Measurements from ENCODE around the gene UBE2E2. TPM values are rescaled to one million over a fixed set of nuclear protein-coding genes. Genes with fewer than 3 reads are reported as not detected.

The UBE2E2 gene
- 10 to 100 TPM in 1 of 3 donors, 1 to 10 TPM in 2; 4.8 to 24.4 (median 8.9) TPM for total RNA-seq
- long read RNA-seq, donor 1, partial matches to known transcripts: 3 of 5 reads
- long read RNA-seq, donor 1, other reads (novel, unspliced or antisense): 1 of 5 reads
- long read RNA-seq, donor 2: 0 reads

DNA sequence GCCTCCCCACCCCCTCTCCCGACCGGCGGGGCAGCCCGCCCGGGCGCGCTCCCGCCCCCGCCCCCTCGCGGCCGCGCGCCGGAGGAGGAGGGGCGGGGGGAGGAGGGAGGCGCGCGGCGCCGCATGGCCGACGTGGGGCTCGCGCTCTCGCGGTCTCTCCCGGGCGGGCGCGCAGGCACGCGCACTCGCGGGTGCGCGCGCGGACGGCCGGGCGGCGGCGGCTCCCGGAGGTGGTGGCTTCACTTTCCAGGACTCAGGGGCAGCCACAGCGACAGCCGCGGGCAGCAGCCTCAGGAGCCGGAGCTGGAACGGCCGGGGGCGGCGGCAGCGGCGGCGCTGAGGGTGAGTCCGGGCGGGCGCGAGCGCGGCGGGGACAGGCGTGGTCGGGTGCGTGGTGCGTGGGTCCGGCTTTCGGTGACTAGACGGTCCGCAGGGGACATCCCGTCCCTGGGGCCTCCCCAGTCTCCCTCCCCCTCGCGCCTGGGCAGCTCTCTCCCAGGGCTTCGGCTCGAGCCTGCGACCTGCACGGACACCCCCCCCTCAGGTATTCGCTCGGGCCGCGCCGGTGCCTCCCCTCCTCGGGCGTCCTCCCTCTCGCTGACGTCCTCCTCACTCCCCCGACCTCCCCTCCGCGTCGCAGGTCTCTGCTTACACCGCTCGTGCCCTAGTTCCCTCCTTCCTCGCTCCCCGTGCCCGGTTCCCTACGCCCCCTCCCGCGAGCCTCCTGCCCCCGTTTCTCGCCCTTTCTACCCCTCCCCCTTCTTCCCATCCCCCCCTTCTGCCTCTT lies at the start of gene UBE2E2:
TSS of gene UBE2E2 (plus strand) at position 407 of the 787 bp plus-strand sequence.
- Histone ChIP-seq H3K9me3 (no peaks in the 10 kb centered on the region), H3K4me3 (peak within 1 kb of the TSS; percentile 65), H3K36me3 (ENCODE audit: low read depth) (no peaks in the 10 kb centered on the region), H3K4me1 (ENCODE audit: low read depth) (no peaks in the 10 kb centered on the region)
- DNase-seq (peak; percentile 68 to 80 (median 77)), ATAC-seq (peak; percentile 93)
- TF ChIP-seq, protein P1, sequence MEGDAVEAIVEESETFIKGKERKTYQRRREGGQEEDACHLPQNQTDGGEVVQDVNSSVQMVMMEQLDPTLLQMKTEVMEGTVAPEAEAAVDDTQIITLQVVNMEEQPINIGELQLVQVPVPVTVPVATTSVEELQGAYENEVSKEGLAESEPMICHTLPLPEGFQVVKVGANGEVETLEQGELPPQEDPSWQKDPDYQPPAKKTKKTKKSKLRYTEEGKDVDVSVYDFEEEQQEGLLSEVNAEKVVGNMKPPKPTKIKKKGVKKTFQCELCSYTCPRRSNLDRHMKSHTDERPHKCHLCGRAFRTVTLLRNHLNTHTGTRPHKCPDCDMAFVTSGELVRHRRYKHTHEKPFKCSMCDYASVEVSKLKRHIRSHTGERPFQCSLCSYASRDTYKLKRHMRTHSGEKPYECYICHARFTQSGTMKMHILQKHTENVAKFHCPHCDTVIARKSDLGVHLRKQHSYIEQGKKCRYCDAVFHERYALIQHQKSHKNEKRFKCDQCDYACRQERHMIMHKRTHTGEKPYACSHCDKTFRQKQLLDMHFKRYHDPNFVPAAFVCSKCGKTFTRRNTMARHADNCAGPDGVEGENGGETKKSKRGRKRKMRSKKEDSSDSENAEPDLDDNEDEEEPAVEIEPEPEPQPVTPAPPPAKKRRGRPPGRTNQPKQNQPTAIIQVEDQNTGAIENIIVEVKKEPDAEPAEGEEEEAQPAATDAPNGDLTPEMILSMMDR (IDR thresholded peaks at IDR 0.05): no peak
- intact Hi-C loops (cut with DNase I, micrococcal nuclease): no loop called here

DNA sequence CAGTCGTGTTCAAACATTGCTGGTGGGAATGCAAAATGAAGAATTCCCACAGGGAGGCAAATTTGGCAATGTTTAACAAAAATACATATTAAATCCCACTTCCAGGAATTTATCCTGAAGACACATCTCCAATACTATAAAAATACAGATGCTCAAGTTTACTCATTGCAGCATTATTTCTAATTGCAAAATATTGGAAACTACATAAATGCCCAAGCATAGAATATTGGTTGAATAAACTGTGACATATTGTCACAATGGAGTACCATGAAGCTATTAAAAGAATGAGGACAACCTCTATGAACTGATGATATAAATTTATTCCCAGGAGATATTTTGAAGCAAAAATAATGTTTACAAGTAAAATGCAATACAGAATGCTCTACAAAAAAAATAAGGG lies 49.7 kb upstream of the UBE2E2 start:
- intact Hi-C loops (cut with DNase I, micrococcal nuclease): no loop called here
- ATAC-seq: no peak
- TF ChIP-seq, protein P1 (IDR thresholded peaks at IDR 0.05): no peak

DNA sequence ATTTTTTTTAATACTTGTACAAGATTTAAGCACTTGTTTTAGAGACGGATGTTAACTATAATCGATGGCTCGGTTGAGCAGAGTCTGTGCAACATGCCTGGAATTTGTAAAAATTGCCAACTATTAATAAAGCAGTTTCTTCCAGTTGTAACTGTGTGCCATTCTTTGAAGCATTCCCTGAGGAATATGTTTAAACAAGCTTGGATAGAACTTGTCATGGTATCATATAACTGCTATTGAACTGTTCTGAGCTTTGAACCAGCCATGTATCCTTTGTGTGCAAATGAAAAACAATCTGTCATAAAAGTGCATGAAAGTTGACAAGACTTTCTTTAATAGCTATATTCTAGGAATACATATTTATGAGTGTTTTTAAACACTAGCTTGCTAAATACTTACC lies 45.8 kb upstream of the UBE2E2 start:
- no peak for DNase-seq
- intact Hi-C loops (cut with DNase I, micrococcal nuclease): no loop called here
- H3K4me1 ChIP-seq (ENCODE audit: low read depth): no peaks in the 10 kb centered on the region

More for the DNA sequence above, 49.7 kb upstream of the UBE2E2 start:
- H3K4me1 ChIP-seq (ENCODE audit: low read depth): no peaks in the 10 kb centered on the region
- no peaks in the 10 kb centered on the region for H3K9me3 ChIP-seq
- DNase-seq: no peak
- H3K4me3 ChIP-seq: no peak overlapping the region
- H3K36me3 ChIP-seq (ENCODE audit: low read depth): no peaks in the 10 kb centered on the region

DNA sequence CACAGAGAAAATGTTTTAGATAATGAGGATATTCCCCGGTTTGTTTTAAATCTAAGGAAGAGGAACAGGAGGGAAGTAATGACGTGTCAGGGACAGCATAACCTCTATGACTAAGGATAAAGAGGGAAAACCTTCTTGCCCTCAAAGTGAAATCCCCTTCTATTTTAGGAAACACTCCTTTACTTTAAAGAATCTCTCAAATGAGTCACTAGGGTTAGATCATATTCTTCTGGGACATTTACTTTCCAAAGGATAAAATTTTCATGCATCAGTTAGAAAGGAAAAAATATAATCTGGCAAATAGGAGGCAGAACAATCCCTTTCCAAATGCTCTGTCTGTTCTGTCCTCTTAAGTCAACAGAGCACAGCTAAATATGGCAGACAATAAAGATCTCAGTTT lies 43.2 kb upstream of the UBE2E2 start:
- H3K36me3 ChIP-seq (ENCODE audit: low read depth): no peaks in the 10 kb centered on the region
- DNase-seq: no peak
- intact Hi-C loops (cut with DNase I, micrococcal nuclease): no loop called here
- no peak for ATAC-seq
- no peaks in the 10 kb centered on the region for H3K4me1 ChIP-seq (ENCODE audit: low read depth)
- H3K4me3 ChIP-seq: no peak overlapping the region
- TF ChIP-seq, protein P1 (IDR thresholded peaks at IDR 0.05): no peak
- H3K9me3 ChIP-seq: no peaks in the 10 kb centered on the region

More for the DNA sequence above, 45.8 kb upstream of the UBE2E2 start:
- no peak for ATAC-seq
- no peak overlapping the region for H3K4me3 ChIP-seq
- no peaks in the 10 kb centered on the region for H3K9me3 ChIP-seq
- no peaks in the 10 kb centered on the region for H3K36me3 ChIP-seq (ENCODE audit: low read depth)
- TF ChIP-seq, protein P1 (IDR thresholded peaks at IDR 0.05): no peak

DNA sequence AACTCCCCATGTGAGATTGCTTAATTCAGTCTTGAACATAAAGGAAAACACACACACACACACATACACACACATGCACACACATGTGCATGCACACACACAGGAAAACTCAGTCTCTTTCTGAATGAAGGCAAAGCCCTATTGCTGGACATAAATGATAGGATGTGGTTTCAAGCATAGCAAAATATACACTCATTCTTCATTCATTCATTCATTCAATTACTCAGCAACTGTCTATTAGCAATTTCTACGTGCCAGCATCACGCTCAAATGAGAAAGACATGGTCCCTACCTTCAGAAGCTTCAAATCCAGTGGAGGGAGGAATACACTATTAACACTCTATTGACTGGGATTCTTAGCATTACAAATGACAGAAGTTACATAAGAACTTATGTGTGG lies 41.8 kb upstream of the UBE2E2 start:
- ATAC-seq: no peak
- H3K9me3 ChIP-seq: no peaks in the 10 kb centered on the region
- H3K4me1 ChIP-seq (ENCODE audit: low read depth): no peaks in the 10 kb centered on the region
- no peak for DNase-seq
- no peak overlapping the region for H3K4me3 ChIP-seq
- no peaks in the 10 kb centered on the region for H3K36me3 ChIP-seq (ENCODE audit: low read depth)
- intact Hi-C loops (cut with DNase I, micrococcal nuclease): no loop called here
- TF ChIP-seq, protein P1 (IDR thresholded peaks at IDR 0.05): no peak
